Hepatocyte (in vitro differentiated cells): ENCODE data around the gene PRR30.

Experiments
- EZH2 ChIP-seq: fragments of 200-600 bp; sonication (generic); IDR thresholded peaks from 2 replicates; pipeline ENCODE4 v1.6.1; 2016; ENCODE audit warnings: antibody characterized with exemption, mild to moderate bottlenecking, borderline replicate concordance
- TF ChIP-seq, protein P1 (sequence below): fragments of 200-600 bp; sonication (generic); IDR thresholded peaks from 2 replicates; pipeline ENCODE4 v1.5.1; 2016; ENCODE audit warnings: antibody characterized with exemption, mild to moderate bottlenecking; ENCODE audit not compliant: poor library complexity

- TF ChIP-seq, protein P1, sequence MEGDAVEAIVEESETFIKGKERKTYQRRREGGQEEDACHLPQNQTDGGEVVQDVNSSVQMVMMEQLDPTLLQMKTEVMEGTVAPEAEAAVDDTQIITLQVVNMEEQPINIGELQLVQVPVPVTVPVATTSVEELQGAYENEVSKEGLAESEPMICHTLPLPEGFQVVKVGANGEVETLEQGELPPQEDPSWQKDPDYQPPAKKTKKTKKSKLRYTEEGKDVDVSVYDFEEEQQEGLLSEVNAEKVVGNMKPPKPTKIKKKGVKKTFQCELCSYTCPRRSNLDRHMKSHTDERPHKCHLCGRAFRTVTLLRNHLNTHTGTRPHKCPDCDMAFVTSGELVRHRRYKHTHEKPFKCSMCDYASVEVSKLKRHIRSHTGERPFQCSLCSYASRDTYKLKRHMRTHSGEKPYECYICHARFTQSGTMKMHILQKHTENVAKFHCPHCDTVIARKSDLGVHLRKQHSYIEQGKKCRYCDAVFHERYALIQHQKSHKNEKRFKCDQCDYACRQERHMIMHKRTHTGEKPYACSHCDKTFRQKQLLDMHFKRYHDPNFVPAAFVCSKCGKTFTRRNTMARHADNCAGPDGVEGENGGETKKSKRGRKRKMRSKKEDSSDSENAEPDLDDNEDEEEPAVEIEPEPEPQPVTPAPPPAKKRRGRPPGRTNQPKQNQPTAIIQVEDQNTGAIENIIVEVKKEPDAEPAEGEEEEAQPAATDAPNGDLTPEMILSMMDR = no peak
- no peak for TF ChIP-seq EZH2
These were observed 4.3 kb downstream of the PRR30 start for GRCh38 chr2:27134781-27135477.
